Muscle layer of duodenum (tissue), 2 donors: ENCODE results near the gene TRIM44.
"Not testable (repeated sequence)": the region's sequence is repeated elsewhere in the genome, so short reads cannot be mapped to it uniquely, and the experiment has no call there.

Experiments used
- H3K27ac ChIP-seq: one replicate; pipeline ENCODE4 v1.7.0; 2013; ENCODE audit warnings: mild to moderate bottlenecking, low read length
- H3K27me3 ChIP-seq: one replicate; pipeline ENCODE4 v1.7.0; 2013; ENCODE audit warnings: low read depth, mild to moderate bottlenecking, control low read depth, low read length
- H3K36me3 ChIP-seq, 2 donors: one replicate each; pipeline ENCODE4 v1.7.0; 2013; ENCODE audit warnings: low read length in 2 of 2, control low read depth in 1 of 2, mild to moderate bottlenecking in 1 of 2; ENCODE audit not compliant: insufficient read depth in 2 of 2, control insufficient read depth in 1 of 2
- H3K4me1 ChIP-seq, 2 donors: one replicate each; pipeline ENCODE4 v1.7.0; 2013; ENCODE audit warnings: low read length in 2 of 2, mild to moderate bottlenecking in 2 of 2, control low read depth in 1 of 2, moderate library complexity in 1 of 2; ENCODE audit not compliant: insufficient read depth in 2 of 2, control insufficient read depth in 1 of 2
- H3K4me3 ChIP-seq, 2 donors: one replicate each; pipeline ENCODE4 v1.7.0; 2013; ENCODE audit warnings: low read length in 2 of 2, low read depth in 1 of 2, mild to moderate bottlenecking in 1 of 2
- H3K9me3 ChIP-seq, 2 donors: one replicate each; pipeline ENCODE4 v1.7.0; 2013; ENCODE audit warnings: low read length in 2 of 2, control low read depth in 1 of 2, mild to moderate bottlenecking in 1 of 2; ENCODE audit not compliant: control insufficient read depth in 1 of 2
- donor health status: healthy.

The TRIM44 gene

DNA sequence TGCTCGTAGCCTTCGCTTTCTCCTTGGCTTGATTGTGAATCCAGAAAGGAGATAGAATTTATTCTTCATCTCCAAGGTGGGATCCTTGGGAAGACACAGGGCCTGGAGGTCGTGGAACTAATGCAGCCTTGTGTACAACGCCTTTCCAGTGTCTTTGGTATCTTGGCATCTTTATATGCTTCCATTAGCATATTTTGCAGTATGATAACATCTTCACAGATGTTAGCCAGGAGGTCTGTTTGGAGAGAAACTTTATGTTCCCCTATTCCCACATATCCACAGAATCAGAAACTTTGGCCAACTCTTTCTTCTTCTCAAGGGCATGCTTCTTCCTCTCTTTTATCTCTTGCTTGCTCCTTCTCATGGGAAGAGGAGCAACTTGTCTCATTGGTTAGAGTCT, 101.2 kb downstream of the TRIM44 start:
- H3K36me3 ChIP-seq: no peaks in the 10 kb centered on the region
- H3K4me1 ChIP-seq: peaks cover 9 to 28% of the 10 kb centered on the region in 2 donors
- no peaks in the 10 kb centered on the region for H3K27me3 ChIP-seq
- no peak overlapping the region for H3K27ac ChIP-seq
- no peak overlapping the region for H3K4me3 ChIP-seq
- H3K9me3 ChIP-seq: no peaks in the 10 kb centered on the region

DNA sequence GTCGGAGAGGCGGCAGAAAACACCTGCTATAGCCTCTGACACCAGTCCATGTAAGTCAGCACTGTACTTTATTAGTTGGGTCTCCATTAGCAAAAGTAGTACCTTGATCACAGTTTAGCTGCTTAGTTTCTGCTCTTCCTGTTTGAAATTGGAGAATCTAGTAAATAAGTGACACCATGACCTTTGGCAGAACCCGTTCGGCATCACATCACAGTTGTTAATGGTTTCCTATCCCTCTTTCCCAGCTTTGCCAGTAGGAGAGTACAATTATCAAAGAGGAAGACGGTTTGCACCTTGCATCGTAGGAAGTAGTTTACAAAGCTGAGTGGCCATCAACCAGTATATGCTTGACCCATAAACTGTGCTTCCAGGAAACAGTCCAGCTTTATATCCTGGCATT, 101.8 kb downstream of the TRIM44 start:
- Histone ChIP-seq H3K27me3 (no peaks in the 10 kb centered on the region), H3K36me3 (no peaks in the 10 kb centered on the region), H3K9me3 (no peaks in the 10 kb centered on the region), H3K27ac (no peak overlapping the region), H3K4me3 (no peak overlapping the region), H3K4me1 (peaks cover 9 to 34% of the 10 kb centered on the region in 2 donors)

- Histone ChIP-seq H3K4me1 (peaks cover 9 to 34% of the 10 kb centered on the region in 2 donors), H3K27ac (no peak overlapping the region), H3K27me3 (no peaks in the 10 kb centered on the region), H3K9me3 (no peaks in the 10 kb centered on the region), H3K4me3 (no peak overlapping the region), H3K36me3 (no peaks in the 10 kb centered on the region)
These were observed 102.6 kb downstream of the TRIM44 start for GRCh38 chr11:35765211-35765610.

- H3K27me3 ChIP-seq: no peaks in the 10 kb centered on the region
- peaks cover 9 to 32% of the 10 kb centered on the region in 2 donors for H3K4me1 ChIP-seq
- no peaks in the 10 kb centered on the region for H3K36me3 ChIP-seq
- H3K9me3 ChIP-seq: no peaks in the 10 kb centered on the region
- H3K4me3 ChIP-seq: no peak overlapping the region
- H3K27ac ChIP-seq: no peak overlapping the region
These were observed 104.1 kb downstream of the TRIM44 start for GRCh38 chr11:35766651-35767050.

- H3K9me3 ChIP-seq, H3K27ac ChIP-seq, H3K36me3 ChIP-seq, H3K4me3 ChIP-seq, H3K27me3 ChIP-seq, H3K4me1 ChIP-seq: not testable (repeated sequence)
These were observed 107.8 kb downstream of the TRIM44 start for GRCh38 chr11:35770425-35770824.

GRCh38 chr11:35771722-35772121, 109.1 kb downstream of the TRIM44 start:
- Histone ChIP-seq H3K9me3 (peaks cover 0 to 4% of the 10 kb centered on the region in 2 donors), H3K27ac (no peak overlapping the region), H3K4me1 (peaks cover 0 to 8% of the 10 kb centered on the region in 2 donors), H3K27me3 (no peaks in the 10 kb centered on the region), H3K36me3 (no peaks in the 10 kb centered on the region), H3K4me3 (no peak overlapping the region)

DNA sequence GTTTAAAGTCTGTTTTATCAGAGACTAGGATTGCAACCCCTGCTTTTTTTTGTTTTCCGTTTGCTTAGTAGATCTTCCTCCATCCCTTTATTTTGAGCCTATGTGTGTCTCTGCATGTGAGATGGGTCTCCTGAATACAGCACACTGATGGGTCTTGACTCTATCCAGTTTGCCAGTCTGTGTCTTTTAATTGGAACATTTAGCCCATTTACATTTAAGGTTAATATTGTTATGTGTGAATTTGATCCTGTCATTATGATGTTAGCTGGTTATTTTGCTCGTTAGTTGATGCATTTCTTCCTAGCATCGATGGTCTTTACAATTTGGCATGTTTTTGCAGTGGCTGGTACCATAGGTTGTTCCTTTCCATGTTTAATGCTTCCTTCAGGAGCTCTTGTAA, 114.7 kb downstream of the TRIM44 start:
- H3K36me3 ChIP-seq, H3K9me3 ChIP-seq, H3K27me3 ChIP-seq, H3K4me3 ChIP-seq, H3K27ac ChIP-seq: not testable (repeated sequence)
- H3K4me1 ChIP-seq: peaks cover 0 to 16% of the 10 kb centered on the region in 2 donors

DNA sequence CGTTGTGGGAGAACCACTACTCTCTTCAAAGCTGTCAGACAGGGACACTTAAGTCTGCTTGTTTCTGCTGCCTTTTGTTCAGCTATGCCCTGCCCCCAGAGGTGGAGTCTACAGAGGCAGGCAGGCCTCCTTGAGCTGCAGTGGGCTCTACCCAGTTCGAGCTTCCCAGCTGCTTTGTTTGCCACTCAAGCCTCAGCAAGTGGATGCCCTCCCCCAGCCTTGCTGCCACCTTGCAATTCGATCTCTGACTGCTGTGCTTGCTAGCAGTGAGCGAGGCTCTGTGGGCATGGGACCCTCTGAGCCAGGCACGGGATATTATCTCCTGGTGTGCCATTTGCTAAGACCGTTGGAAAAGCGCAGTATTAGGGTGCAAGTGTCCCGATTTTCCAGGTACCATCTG, 116.4 kb downstream of the TRIM44 start:
- not testable (repeated sequence) for H3K4me3 ChIP-seq, H3K27ac ChIP-seq, H3K36me3 ChIP-seq, H3K27me3 ChIP-seq, H3K9me3 ChIP-seq
- peaks cover 0 to 16% of the 10 kb centered on the region in 2 donors for H3K4me1 ChIP-seq

GRCh38 chr11:35779409-35779808, 116.8 kb downstream of the TRIM44 start:
- Histone ChIP-seq H3K27ac (no peak overlapping the region), H3K4me1 (peaks cover 0 to 16% of the 10 kb centered on the region in 2 donors)

GRCh38 chr11:35780951-35781860, 118.6 kb downstream of the TRIM44 start:
- H3K4me1 ChIP-seq: peaks cover 0 to 16% of the 10 kb centered on the region in 2 donors
- peaks cover 0 to 4% of the 10 kb centered on the region in 2 donors for H3K9me3 ChIP-seq
- no peaks in the 10 kb centered on the region for H3K36me3 ChIP-seq
- no peak overlapping the region for H3K4me3 ChIP-seq
- no peaks in the 10 kb centered on the region for H3K27me3 ChIP-seq
- no peak overlapping the region for H3K27ac ChIP-seq

More at GRCh38 chr11:35779409-35779808, 116.8 kb downstream of the TRIM44 start:
- Histone ChIP-seq H3K27me3 (no peaks in the 10 kb centered on the region), H3K4me3 (no peak overlapping the region), H3K9me3 (peaks cover 0 to 6% of the 10 kb centered on the region in 2 donors), H3K36me3 (no peaks in the 10 kb centered on the region)

DNA sequence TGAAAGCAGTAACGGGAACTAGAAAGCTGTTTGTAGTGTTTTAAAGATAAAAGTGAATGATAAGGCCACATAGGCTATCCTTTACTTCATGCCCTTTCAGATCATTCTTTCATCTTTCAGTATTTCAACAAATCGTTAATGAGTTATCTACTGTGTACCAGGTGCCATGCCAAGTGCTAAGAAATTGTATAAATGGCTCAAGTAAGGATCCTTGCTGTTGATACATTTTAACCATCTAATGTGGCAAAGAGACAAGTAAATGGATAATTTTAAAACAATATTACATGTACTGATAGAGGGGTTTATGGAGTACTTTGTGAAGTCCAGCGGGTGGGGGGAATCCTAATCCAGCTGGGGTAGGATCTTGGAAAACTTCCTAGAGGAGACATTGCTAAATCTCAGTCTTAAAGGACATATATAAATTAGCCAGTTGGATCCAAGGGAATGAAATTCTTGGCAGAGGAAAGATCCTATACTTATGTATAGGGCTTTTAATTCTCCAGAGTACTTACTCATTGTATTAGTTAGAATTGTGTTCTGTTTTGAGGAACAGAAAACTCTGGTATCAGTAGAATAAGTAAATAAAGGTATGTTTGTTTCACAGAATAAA, 119.4 kb downstream of the TRIM44 start:
- Histone ChIP-seq H3K36me3 (no peaks in the 10 kb centered on the region), H3K27ac (no peak overlapping the region), H3K9me3 (peaks cover 0 to 4% of the 10 kb centered on the region in 2 donors), H3K4me1 (peaks cover 0 to 23% of the 10 kb centered on the region in 2 donors), H3K4me3 (no peak overlapping the region), H3K27me3 (no peaks in the 10 kb centered on the region)
